Activated CD4-positive, alpha-beta T cell treated with anti-CD3 and anti-CD28 coated beads for 36 hours (primary cell): Measurements from ENCODE around the gene SPINK1. TPM values are rescaled to one million over a fixed set of nuclear protein-coding genes. Genes with fewer than 3 reads are reported as not detected.
A peak's percentile ranks its signal among the peaks of the same experiment; 100 is the strongest.

Source experiments
- ATAC-seq: fragments of 200-7000 bp; cut with Tn5 transposase; one replicate; pipeline ENCODE4 v1.10.0; 2021; ENCODE audit warnings: mild to moderate bottlenecking, moderate library complexity
- CTCF ChIA-PET: fragments of 350-600 bp; sonication (Branson Sonifier 250); formaldehyde crosslinking; loops from one replicate; lab custom pipeline; 2021; ENCODE audit warnings: antibody characterized with exemption; lab: Charles Lee
- POLR2A ChIA-PET: fragments of 350-600 bp; sonication (Branson Sonifier 250); formaldehyde crosslinking; loops from one replicate; lab custom pipeline; 2021; ENCODE audit warnings: antibody characterized with exemption, inconsistent platforms; lab: Charles Lee
- DNase-seq: peaks from one replicate; pipeline ENCODE4 v3.0.0-alpha.2; 2020
- H3K27ac Mint-ChIP-seq: one replicate; pipeline ENCODE4 v1.8.0; 2021; ENCODE audit warnings: mixed read lengths
- H3K27me3 Mint-ChIP-seq: one replicate; pipeline ENCODE4 v1.8.0; 2021; ENCODE audit warnings: mixed read lengths
- H3K36me3 Mint-ChIP-seq: one replicate; pipeline ENCODE4 v1.8.0; 2021; ENCODE audit warnings: low read depth, mixed read lengths
- H3K4me1 Mint-ChIP-seq: one replicate; pipeline ENCODE4 v1.8.0; 2021; ENCODE audit warnings: mixed read lengths
- H3K4me3 Mint-ChIP-seq: one replicate; pipeline ENCODE4 v1.8.0; 2021; ENCODE audit warnings: mild to moderate bottlenecking, moderate library complexity, mixed read lengths
- H3K9me3 Mint-ChIP-seq: one replicate; pipeline ENCODE4 v1.8.0; 2021; ENCODE audit warnings: low read depth, mixed read lengths
- intact Hi-C, 2 experiments: fragments of 100-400 bp; cut with DNase I in 1 of 2; cut with micrococcal nuclease in 1 of 2; formaldehyde crosslinking; loops; one replicate each; pipeline versions ENCODE4 v1.14.2 to v1.15.1; 2022 to 2024; cut with DNase I, micrococcal nuclease
- total RNA-seq, 2 experiments: library from RNA; stranded (reverse); gene quantifications; one replicate each; pipeline ENCODE4 v1.2.3, GENCODE V29; 2021

Gene SPINK1
- total RNA-seq, 2 experiments from 2014 or later = not detected

DNA sequence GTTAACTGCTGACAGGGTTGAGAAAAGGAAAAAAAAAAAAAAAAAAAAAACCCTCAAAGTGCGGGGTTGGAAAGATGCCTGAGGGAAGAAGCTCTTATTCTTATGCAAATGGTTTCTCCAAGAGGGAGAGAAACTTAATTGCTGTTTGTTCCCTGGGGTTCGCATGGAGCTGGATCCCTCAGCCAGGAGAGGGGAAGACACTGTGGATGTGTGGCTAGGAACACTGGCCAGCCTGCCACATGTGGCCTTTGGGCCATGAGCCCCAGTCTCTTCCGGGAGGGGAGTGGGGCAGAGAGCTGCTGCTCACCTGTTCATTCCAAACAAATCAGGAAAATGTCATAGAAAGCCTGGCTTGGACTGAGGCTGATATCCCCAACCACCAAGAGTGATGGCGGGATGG is 37.6 kb upstream of the SPINK1 start:
- Mint-ChIP-seq H3K36me3 (no peaks in the 10 kb centered on the region), H3K27me3 (no peaks in the 10 kb centered on the region), H3K4me1 (no peaks in the 10 kb centered on the region), H3K4me3 (no peak overlapping the region), H3K9me3 (no peaks in the 10 kb centered on the region), H3K27ac (no peak overlapping the region)
- ChIA-PET POLR2A (interaction anchor here (0.6 kb wide), 1 partner anchor 14 kb away, joined by 4 read pairs; no protein-coding TSS in a partner anchor), CTCF (no interaction called here)
- intact Hi-C loops = no loop called here
- ATAC-seq (no peak), DNase-seq (no peak)

- H3K27me3 Mint-ChIP-seq = no peaks in the 10 kb centered on the region
- H3K4me1 Mint-ChIP-seq = no peaks in the 10 kb centered on the region
- POLR2A ChIA-PET = no interaction called here
- no peaks in the 10 kb centered on the region for H3K9me3 Mint-ChIP-seq
- CTCF ChIA-PET = no interaction called here
- H3K27ac Mint-ChIP-seq = no peak overlapping the region
- no peak overlapping the region for H3K4me3 Mint-ChIP-seq
- intact Hi-C loops = no loop called here
- H3K36me3 Mint-ChIP-seq = no peaks in the 10 kb centered on the region
- DNase-seq = no peak
- no peak for ATAC-seq
Measured at GRCh38 chr5:147863454-147864158, 32.1 kb upstream of the SPINK1 start.

DNA sequence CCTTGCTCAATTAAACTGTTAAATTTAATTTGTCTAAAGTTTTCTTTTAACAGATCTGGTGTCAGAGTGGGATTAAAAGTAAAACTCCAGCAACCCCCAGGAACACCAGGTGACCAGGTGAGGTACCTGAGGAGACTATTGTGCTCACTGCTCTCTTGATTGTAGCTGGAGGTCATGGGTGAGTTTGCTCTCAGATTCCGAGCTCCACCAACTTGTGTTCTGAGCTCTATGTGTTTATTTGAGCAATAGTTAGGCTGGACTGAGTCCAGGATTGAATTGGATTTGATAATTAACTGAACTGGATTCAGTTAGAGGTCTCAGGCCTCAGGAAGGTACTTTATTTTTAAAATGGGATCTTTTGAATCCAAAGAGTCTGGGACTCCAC is 29.2 kb upstream of the SPINK1 start:
- no peaks in the 10 kb centered on the region for H3K9me3 Mint-ChIP-seq
- no peaks in the 10 kb centered on the region for H3K4me1 Mint-ChIP-seq
- CTCF ChIA-PET = interaction anchor here (1.0 kb wide), 1 partner anchor 12 kb away, joined by 4 read pairs; no protein-coding TSS in a partner anchor
- H3K36me3 Mint-ChIP-seq = no peaks in the 10 kb centered on the region
- POLR2A ChIA-PET = no interaction called here
- no peak overlapping the region for H3K4me3 Mint-ChIP-seq
- peaks cover 2% of the 10 kb centered on the region for H3K27me3 Mint-ChIP-seq
- DNase-seq (no peak), ATAC-seq (no peak)
- intact Hi-C loops = no loop called here
- H3K27ac Mint-ChIP-seq = no peak overlapping the region

- POLR2A ChIA-PET = no interaction called here
Measured at GRCh38 chr5:147859962-147860640, 28.6 kb upstream of the SPINK1 start.

GRCh38 chr5:147858565-147858964 is 27.1 kb upstream of the SPINK1 start:
- POLR2A ChIA-PET = no interaction called here
- CTCF ChIA-PET = interaction anchor here (1.0 to 1.9 kb wide), 7 partner anchors 12 to 1256 kb away, joined by 3 to 7 read pairs (median 3); no protein-coding TSS in a partner anchor
- no peak for ATAC-seq
- Mint-ChIP-seq H3K9me3 (no peaks in the 10 kb centered on the region), H3K4me3 (no peak overlapping the region), H3K4me1 (no peaks in the 10 kb centered on the region), H3K27ac (no peak overlapping the region), H3K36me3 (no peaks in the 10 kb centered on the region), H3K27me3 (peaks cover 6% of the 10 kb centered on the region)
- intact Hi-C loops = loop anchor here (5.0 to 10.0 kb wide), 3 partner anchors 79 to 874 kb away; no protein-coding TSS in a partner anchor
- DNase-seq = no peak

More at GRCh38 chr5:147859962-147860640, 28.6 kb upstream of the SPINK1 start:
- Mint-ChIP-seq H3K27me3 (peaks cover 4% of the 10 kb centered on the region), H3K4me1 (no peaks in the 10 kb centered on the region), H3K4me3 (no peak overlapping the region), H3K9me3 (no peaks in the 10 kb centered on the region), H3K27ac (no peak overlapping the region), H3K36me3 (no peaks in the 10 kb centered on the region)
- CTCF ChIA-PET = interaction anchor here (1.0 kb wide), 2 partner anchors 12 to 19 kb away, joined by 3 to 4 read pairs; no protein-coding TSS in a partner anchor
- ATAC-seq (no peak), DNase-seq (no peak)
- intact Hi-C loops = loop anchor here (5.0 to 10.0 kb wide), 3 partner anchors 77 to 872 kb away; no protein-coding TSS in a partner anchor

- ChIA-PET CTCF (interaction anchor here (0.6 to 1.9 kb wide), 18 partner anchors 9 to 1257 kb away, joined by 3 to 8 read pairs (median 3); no protein-coding TSS in a partner anchor), POLR2A (no interaction called here)
- ATAC-seq (peak; percentile 71), DNase-seq (peak; percentile 68)
- H3K27me3 Mint-ChIP-seq = peaks cover 9% of the 10 kb centered on the region
- no peaks in the 10 kb centered on the region for H3K36me3 Mint-ChIP-seq
- no peak overlapping the region for H3K4me3 Mint-ChIP-seq
- H3K9me3 Mint-ChIP-seq = no peaks in the 10 kb centered on the region
- intact Hi-C loops = loop anchor here (1.0 to 10.0 kb wide), 4 partner anchors 80 to 875 kb away; no protein-coding TSS in a partner anchor
- no peaks in the 10 kb centered on the region for H3K4me1 Mint-ChIP-seq
- no peak overlapping the region for H3K27ac Mint-ChIP-seq
Measured at GRCh38 chr5:147857302-147858129, 26.0 kb upstream of the SPINK1 start.

DNA sequence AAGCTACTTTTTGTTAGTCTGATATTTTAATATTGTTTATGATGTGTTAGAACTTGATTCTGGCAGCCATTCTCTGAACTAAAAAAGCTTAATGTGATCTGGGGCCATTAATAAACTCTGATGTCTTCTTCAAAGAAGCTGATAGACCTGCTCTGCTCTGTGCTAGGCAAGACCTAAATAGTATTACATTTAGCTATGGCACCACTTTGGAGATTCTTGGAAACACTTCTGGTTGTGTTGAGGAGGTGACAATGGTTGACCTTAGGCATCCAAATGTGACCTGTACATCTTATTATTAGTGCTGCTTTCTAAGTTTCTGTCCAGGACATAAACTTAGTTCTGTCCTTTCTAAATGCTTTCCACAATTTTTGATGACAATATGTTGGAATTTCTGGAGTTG is 25.3 kb upstream of the SPINK1 start:
- Mint-ChIP-seq H3K4me1 (no peaks in the 10 kb centered on the region), H3K9me3 (no peaks in the 10 kb centered on the region), H3K27ac (no peak overlapping the region), H3K27me3 (peaks cover 12% of the 10 kb centered on the region), H3K36me3 (no peaks in the 10 kb centered on the region), H3K4me3 (no peak overlapping the region)
- ChIA-PET POLR2A (no interaction called here), CTCF (interaction anchor here (0.6 to 1.8 kb wide), 8 partner anchors 8 to 761 kb away, joined by 3 to 8 read pairs (median 3); no protein-coding TSS in a partner anchor)
- intact Hi-C loops = loop anchor here (1.0 to 10.0 kb wide), 4 partner anchors 80 to 876 kb away; no protein-coding TSS in a partner anchor
- DNase-seq (no peak), ATAC-seq (no peak)

- no peak overlapping the region for H3K27ac Mint-ChIP-seq
- ATAC-seq (no peak), DNase-seq (no peak)
- H3K36me3 Mint-ChIP-seq = no peaks in the 10 kb centered on the region
- H3K4me1 Mint-ChIP-seq = no peaks in the 10 kb centered on the region
- H3K9me3 Mint-ChIP-seq = no peaks in the 10 kb centered on the region
- peaks cover 12% of the 10 kb centered on the region for H3K27me3 Mint-ChIP-seq
- POLR2A ChIA-PET = no interaction called here
- H3K4me3 Mint-ChIP-seq = no peak overlapping the region
- CTCF ChIA-PET = no interaction called here
- intact Hi-C loops = loop anchor here (5.0 to 10.0 kb wide), 3 partner anchors 82 to 877 kb away; no protein-coding TSS in a partner anchor
Measured at GRCh38 chr5:147855774-147856069, 24.3 kb upstream of the SPINK1 start.

DNA sequence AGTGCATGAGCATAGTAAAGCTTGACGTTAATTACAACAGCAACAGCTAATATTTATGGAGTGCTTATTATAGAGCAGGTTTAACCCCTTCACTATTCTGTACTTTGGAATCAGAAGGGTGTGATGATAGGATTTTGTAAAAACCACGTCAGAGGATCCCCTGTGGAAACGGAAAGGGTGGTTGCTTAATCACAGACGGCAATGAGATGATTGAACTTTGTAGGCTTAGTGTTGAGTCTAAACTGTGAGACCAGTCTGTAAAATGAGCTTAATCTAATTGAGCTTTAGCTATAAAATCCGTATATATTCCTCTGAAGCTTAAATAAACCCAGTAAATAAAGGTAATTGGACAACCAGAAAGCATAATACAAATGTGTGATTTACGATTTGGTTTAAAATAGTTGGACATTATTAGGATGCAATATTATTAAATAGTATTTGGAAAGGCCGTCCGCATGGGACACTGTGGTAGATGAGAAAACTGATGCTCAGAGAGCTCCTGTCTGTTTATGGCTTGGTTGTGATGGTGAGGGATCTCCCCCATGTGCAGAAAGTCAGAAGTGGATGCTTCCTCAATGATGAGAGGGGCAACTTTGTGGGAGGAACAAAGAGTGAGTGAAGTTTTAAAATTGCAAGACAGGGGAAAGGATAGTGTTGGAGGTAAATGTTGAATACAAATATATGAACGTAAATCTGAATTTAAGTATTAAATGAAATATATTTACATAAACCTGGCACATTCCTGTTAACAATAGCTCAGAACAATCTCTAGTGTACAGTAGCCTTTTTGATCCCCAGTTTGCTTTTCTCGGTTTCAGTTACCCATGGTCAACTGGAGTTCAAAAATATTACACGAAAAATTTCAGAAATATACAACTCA is 23.7 kb upstream of the SPINK1 start:
- no peaks in the 10 kb centered on the region for H3K9me3 Mint-ChIP-seq
- H3K4me3 Mint-ChIP-seq = no peak overlapping the region
- H3K36me3 Mint-ChIP-seq = no peaks in the 10 kb centered on the region
- CTCF ChIA-PET = interaction anchor here (0.9 kb wide), 2 partner anchors 26 to 32 kb away, joined by 3 to 4 read pairs; no protein-coding TSS in a partner anchor
- no peak overlapping the region for H3K27ac Mint-ChIP-seq
- no peaks in the 10 kb centered on the region for H3K4me1 Mint-ChIP-seq
- H3K27me3 Mint-ChIP-seq = peaks cover 12% of the 10 kb centered on the region
- POLR2A ChIA-PET = interaction anchor here (0.6 kb wide), 1 partner anchor 14 kb away, joined by 4 read pairs; no protein-coding TSS in a partner anchor
- intact Hi-C loops = loop anchor here (5.0 to 10.0 kb wide), 3 partner anchors 82 to 877 kb away; no protein-coding TSS in a partner anchor
- ATAC-seq (no peak), DNase-seq (no peak)

GRCh38 chr5:147854331-147854730 is 22.9 kb upstream of the SPINK1 start:
- Mint-ChIP-seq H3K4me3 (no peak overlapping the region), H3K27ac (no peak overlapping the region), H3K4me1 (no peaks in the 10 kb centered on the region), H3K27me3 (peaks cover 12% of the 10 kb centered on the region), H3K36me3 (no peaks in the 10 kb centered on the region), H3K9me3 (no peaks in the 10 kb centered on the region)
- POLR2A ChIA-PET = interaction anchor here (0.6 kb wide), 1 partner anchor 15 kb away, joined by 4 read pairs; no protein-coding TSS in a partner anchor
- ATAC-seq (no peak), DNase-seq (no peak)
- CTCF ChIA-PET = interaction anchor here (0.9 kb wide), 2 partner anchors 25 to 33 kb away, joined by 3 to 4 read pairs; no protein-coding TSS in a partner anchor
- intact Hi-C loops = loop anchor here in 1 of 2 experiments (10.0 kb wide), 1 partner anchor 520 kb away; no protein-coding TSS in a partner anchor
